Psoas muscle (tissue), 8 donors: ENCODE data around the gene ENDOD1. TPM values are rescaled to one million over a fixed set of nuclear protein-coding genes. Genes with fewer than 3 reads are reported as not detected.

Experiments used
- ATAC-seq, 4 donors: fragments of 200-7000 bp; cut with Tn5 transposase; one replicate each; pipeline ENCODE4 v1.9.1; 2020; ENCODE audit warnings: moderate library complexity in 3 of 4, mild to moderate bottlenecking in 2 of 4
- DNase-seq, 2 donors: peaks; one replicate each; pipeline ENCODE4 v3.0.0-alpha.2; 2020
- H3K27ac ChIP-seq: fragments of 200-600 bp; one replicate; pipeline ENCODE4 v1.8.0; 2022
- H3K27me3 ChIP-seq, 3 donors: fragments of 200-600 bp in 1 of 3; one replicate each; pipeline versions ENCODE4 v1.6.1 to v1.8.0; 2013 to 2022; ENCODE audit warnings: low read length in 2 of 3, mild to moderate bottlenecking in 2 of 3, moderate library complexity in 1 of 3; ENCODE audit not compliant: insufficient read depth in 3 of 3
- H3K36me3 ChIP-seq, 2 donors: fragments of 200-600 bp in 1 of 2; one replicate each; pipeline versions ENCODE4 v1.6.1 to v1.8.0; 2013 to 2022; ENCODE audit warnings: low read depth in 1 of 2, mild to moderate bottlenecking in 1 of 2, moderate library complexity in 1 of 2; ENCODE audit not compliant: insufficient read depth in 1 of 2
- H3K4me1 ChIP-seq: fragments of 200-600 bp; one replicate; pipeline ENCODE4 v1.8.0; 2022
- H3K4me3 ChIP-seq: fragments of 200-600 bp; one replicate; pipeline ENCODE4 v1.8.0; 2022; ENCODE audit warnings: mild to moderate bottlenecking
- H3K9me3 ChIP-seq: fragments of 200-600 bp; one replicate; pipeline ENCODE4 v1.8.0; 2022
- WGBS, 3 donors: extraction: QIAGEN DNeasy Blood & Tissue Kit; methylation state at CpG; one replicate each; pipeline versions ENCODE4 v1.1.6 to v1.1.7; 2013; 5-methylcytosine and 5-hydroxymethylcytosine counted together
- intact Hi-C, 2 donors: fragments of 100-400 bp; cut with DNase I; formaldehyde crosslinking; loops; one replicate each; pipeline versions ENCODE4 v1.11.0 to v1.14.2; 2022
- polyA plus RNA-seq, 3 donors: library from polyadenylated mRNA; stranded (reverse); fragments of 200-250 nt; gene quantifications; one replicate each; pipeline ENCODE4 v1.2.3, GENCODE V29; 2013
- total RNA-seq, 4 donors: library from RNA; stranded (reverse); fragmentation: NEBNext Ultra II Directional in 2 of 4; extraction: Animal tissue kit (Norgen Biotek cat#: 25700) in 2 of 4; gene quantifications; one replicate each; pipeline versions ENCODE4 v1.2.1 to v1.2.4, GENCODE V29; 2021 to 2023
- TF ChIP-seq, protein P1 (sequence below): fragments of 200-600 bp; IDR thresholded peaks from one replicate; pipeline ENCODE4 v1.8.0; 2022; ENCODE audit warnings: antibody characterized with exemption
- donor health status: healthy with polysubstance abuse.
- donor health status: DM: no; HTN: no; CAD: no; lungs with moderate emphysema.
- donor health status: Bipolar disorder and iron deficiency.
- donor health status: healthy.
- donor health status: DM: yes; HTN: yes; CAD: no.
- donor health status: DM: no; HTN: no; CAD: no.
- donor health status: DM: no; HTN: no; CAD: no.
- donor health status: DM: yes; HTN: yes; CAD: no.

ENDOD1 gene
- total and polyA plus RNA-seq, 7 donors, result 9.8 to 55.3 (median 29.0) TPM

GRCh38 chr11:95156916-95157541, 67.4 kb downstream of the ENDOD1 start:
- intact Hi-C loops, result loop anchor here in 1 of 2 donors (10.0 kb wide), 1 partner anchor 178 kb away; no protein-coding TSS in a partner anchor
- 8 to 14% (median 11%) methylated on average over 7 of the region's 7 CpGs for WGBS, 3 donors
- H3K27me3 ChIP-seq, result no peaks in the 10 kb centered on the region
- H3K4me1 ChIP-seq, result peaks cover 24% of the 10 kb centered on the region
- DNase-seq (peak; percentile 25 to 53), ATAC-seq (peak in 3 of 4 donors; percentile 43 to 83 (median 63))
- H3K4me3 ChIP-seq, result no peak overlapping the region
- H3K27ac ChIP-seq, result peak overlapping the region; percentile 19
- H3K9me3 ChIP-seq, result no peaks in the 10 kb centered on the region
- TF ChIP-seq, protein P1, sequence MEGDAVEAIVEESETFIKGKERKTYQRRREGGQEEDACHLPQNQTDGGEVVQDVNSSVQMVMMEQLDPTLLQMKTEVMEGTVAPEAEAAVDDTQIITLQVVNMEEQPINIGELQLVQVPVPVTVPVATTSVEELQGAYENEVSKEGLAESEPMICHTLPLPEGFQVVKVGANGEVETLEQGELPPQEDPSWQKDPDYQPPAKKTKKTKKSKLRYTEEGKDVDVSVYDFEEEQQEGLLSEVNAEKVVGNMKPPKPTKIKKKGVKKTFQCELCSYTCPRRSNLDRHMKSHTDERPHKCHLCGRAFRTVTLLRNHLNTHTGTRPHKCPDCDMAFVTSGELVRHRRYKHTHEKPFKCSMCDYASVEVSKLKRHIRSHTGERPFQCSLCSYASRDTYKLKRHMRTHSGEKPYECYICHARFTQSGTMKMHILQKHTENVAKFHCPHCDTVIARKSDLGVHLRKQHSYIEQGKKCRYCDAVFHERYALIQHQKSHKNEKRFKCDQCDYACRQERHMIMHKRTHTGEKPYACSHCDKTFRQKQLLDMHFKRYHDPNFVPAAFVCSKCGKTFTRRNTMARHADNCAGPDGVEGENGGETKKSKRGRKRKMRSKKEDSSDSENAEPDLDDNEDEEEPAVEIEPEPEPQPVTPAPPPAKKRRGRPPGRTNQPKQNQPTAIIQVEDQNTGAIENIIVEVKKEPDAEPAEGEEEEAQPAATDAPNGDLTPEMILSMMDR, result no peak
- no peaks in the 10 kb centered on the region for H3K36me3 ChIP-seq

DNA sequence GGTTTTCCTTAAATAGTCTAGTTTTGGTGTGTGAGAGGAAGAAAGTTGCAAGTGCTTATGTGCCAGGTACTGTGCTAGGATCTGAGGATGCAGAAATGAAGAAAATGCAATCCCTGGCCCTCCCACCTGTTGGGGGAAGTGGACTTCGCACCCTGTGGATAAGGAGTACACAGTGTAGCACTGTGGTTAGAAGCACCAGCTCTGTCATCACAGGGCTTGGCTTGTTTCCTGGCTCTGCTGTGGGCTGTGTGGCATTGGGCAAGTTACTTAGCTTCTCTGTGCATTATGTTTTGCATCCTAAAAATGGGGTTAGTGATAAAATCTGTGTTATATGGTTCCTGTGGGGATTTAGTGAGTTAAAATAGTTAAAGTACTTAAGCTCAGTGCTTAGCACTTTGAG, 68.2 kb downstream of the ENDOD1 start:
- TF ChIP-seq, protein P1, result no peak
- 97 to 100% (median 100%) methylated on average over 1 of the region's 1 CpG for WGBS, 3 donors
- Histone ChIP-seq H3K27ac (no peak overlapping the region), H3K9me3 (no peaks in the 10 kb centered on the region), H3K4me1 (peaks cover 24% of the 10 kb centered on the region), H3K36me3 (no peaks in the 10 kb centered on the region), H3K27me3 (no peaks in the 10 kb centered on the region), H3K4me3 (no peak overlapping the region)
- DNase-seq, result no peak
- intact Hi-C loops, result loop anchor here in 1 of 2 donors (10.0 kb wide), 1 partner anchor 177 kb away; no protein-coding TSS in a partner anchor
- peak in 1 of 4 donors; percentile 25 for ATAC-seq

DNA sequence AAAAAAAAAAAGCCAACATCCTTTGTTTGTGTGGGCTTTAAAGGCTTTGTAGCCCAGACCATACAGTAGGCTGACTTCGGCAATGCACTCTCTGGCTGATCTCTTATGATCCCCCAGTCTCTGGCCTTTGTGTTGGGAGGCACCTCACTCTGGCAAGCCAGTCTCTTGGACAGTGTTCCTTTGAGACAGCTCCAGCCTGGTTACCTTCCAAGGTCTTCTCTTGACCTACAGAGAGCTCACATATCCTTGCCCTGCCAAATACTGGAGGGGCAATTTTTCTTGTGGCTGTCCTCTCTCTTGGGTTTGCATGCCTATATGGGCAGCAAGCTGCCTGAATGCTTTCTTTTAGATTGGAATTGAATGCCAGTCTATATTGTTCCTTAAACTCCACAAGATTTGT, 71.6 kb downstream of the ENDOD1 start:
- intact Hi-C loops, result no loop called here
- H3K27ac ChIP-seq, result no peak overlapping the region
- no peaks in the 10 kb centered on the region for H3K9me3 ChIP-seq
- ATAC-seq (peak in 3 of 4 donors; percentile 36 to 54 (median 39)), DNase-seq (no peak)
- 33 to 63% (median 48%) methylated on average over 1 of the region's 1 CpG for WGBS, 3 donors
- TF ChIP-seq, protein P1, result no peak
- no peaks in the 10 kb centered on the region for H3K27me3 ChIP-seq
- peaks cover 24% of the 10 kb centered on the region for H3K4me1 ChIP-seq
- H3K4me3 ChIP-seq, result no peak overlapping the region
- no peaks in the 10 kb centered on the region for H3K36me3 ChIP-seq

DNA sequence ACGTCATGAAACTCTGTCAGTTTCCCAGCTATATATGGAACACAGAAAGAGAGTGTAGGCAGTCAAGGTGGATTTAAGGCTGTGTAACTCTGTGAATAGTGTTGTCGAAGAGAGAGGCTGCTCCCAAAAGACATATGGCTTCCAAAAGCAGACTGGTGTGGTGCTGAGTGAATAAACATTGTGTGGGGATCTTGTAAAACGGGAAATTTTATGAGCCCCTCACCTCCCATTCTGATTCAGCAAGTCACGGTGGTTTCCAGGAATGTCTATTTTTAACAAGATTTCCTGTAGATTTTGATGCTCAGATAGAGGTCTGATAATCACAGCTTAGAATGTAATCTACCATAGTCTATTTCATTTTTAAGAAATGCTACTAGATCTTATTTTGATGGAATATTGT, 73.5 kb downstream of the ENDOD1 start:
- H3K4me3 ChIP-seq, result no peak overlapping the region
- H3K36me3 ChIP-seq, result no peaks in the 10 kb centered on the region
- DNase-seq, result no peak
- WGBS, 3 donors, result 53 to 65% (median 54%) methylated on average over 4 of the region's 4 CpGs
- peaks cover 7% of the 10 kb centered on the region for H3K4me1 ChIP-seq
- ATAC-seq, result no peak
- intact Hi-C loops, result no loop called here
- H3K27me3 ChIP-seq, result no peaks in the 10 kb centered on the region
- TF ChIP-seq, protein P1, result no peak
- H3K9me3 ChIP-seq, result no peaks in the 10 kb centered on the region
- no peak overlapping the region for H3K27ac ChIP-seq

DNA sequence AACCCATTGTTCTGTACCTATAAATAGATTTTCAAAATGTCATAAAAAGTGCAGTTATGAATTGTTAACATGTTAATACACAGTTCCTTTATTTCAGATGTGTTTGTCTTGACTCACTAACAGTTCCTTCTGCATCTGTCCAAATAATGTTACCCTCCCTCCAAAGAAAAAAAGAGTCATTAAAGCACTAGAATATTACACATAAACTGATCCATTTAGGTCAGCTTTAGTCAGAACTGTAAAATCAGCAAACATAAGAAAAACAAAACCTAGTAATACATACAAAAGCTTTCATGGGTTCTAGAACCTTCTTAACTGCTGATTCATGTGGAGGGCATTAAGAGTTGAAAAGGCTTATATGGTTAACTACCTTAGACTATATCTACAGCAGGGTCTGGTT, 76.0 kb downstream of the ENDOD1 start:
- no peak overlapping the region for H3K27ac ChIP-seq
- TF ChIP-seq, protein P1, result no peak
- no peak overlapping the region for H3K4me3 ChIP-seq
- intact Hi-C loops, result no loop called here
- ATAC-seq (no peak), DNase-seq (no peak)
- no peaks in the 10 kb centered on the region for H3K9me3 ChIP-seq
- H3K27me3 ChIP-seq, result no peaks in the 10 kb centered on the region
- no peaks in the 10 kb centered on the region for H3K36me3 ChIP-seq
- H3K4me1 ChIP-seq, result peaks cover 12% of the 10 kb centered on the region
